Calu3 (cell line): ENCODE results near the gene SHLD1. TPM values are rescaled to one million over a fixed set of nuclear protein-coding genes. Genes with fewer than 3 reads are reported as not detected.

ENCODE experiments used
- BruUV-seq: library from RNA; stranded (reverse); fragments of 400-500 nt; replicated peaks from 2 replicates; lab custom pipeline; 2021; lab: Mats Ljungman, UMichigan
- CTCF ChIA-PET: fragments of 300-600 bp; sonication (Branson Sonifier 250); formaldehyde crosslinking; loops from one replicate; lab custom pipeline; 2022; ENCODE audit warnings: antibody characterized with exemption; lab: Charles Lee
- DNase-seq: peaks from one replicate; pipeline ENCODE4 v3.0.0; 2022
- H3K27ac Mint-ChIP-seq: one replicate; pipeline ENCODE4 v1.8.0; 2022; ENCODE audit warnings: mixed read lengths; ENCODE audit not compliant: unreplicated experiment
- H3K27me3 Mint-ChIP-seq: one replicate; pipeline ENCODE4 v1.8.0; 2022; ENCODE audit warnings: mixed read lengths; ENCODE audit not compliant: unreplicated experiment
- H3K36me3 Mint-ChIP-seq: one replicate; pipeline ENCODE4 v1.8.0; 2022; ENCODE audit warnings: mild to moderate bottlenecking, moderate library complexity, mixed read lengths; ENCODE audit not compliant: insufficient read depth, unreplicated experiment
- H3K4me1 Mint-ChIP-seq: one replicate; pipeline ENCODE4 v1.8.0; 2022; ENCODE audit warnings: mild to moderate bottlenecking, low read depth, mixed read lengths; ENCODE audit not compliant: unreplicated experiment
- H3K4me3 Mint-ChIP-seq: one replicate; pipeline ENCODE4 v1.8.0; 2022; ENCODE audit warnings: mild to moderate bottlenecking, low read depth, moderate library complexity, mixed read lengths; ENCODE audit not compliant: unreplicated experiment
- H3K9me3 Mint-ChIP-seq: one replicate; pipeline ENCODE4 v1.8.0; 2022; ENCODE audit warnings: low read depth, mixed read lengths; ENCODE audit not compliant: unreplicated experiment
- intact Hi-C: fragments of 100-400 bp; cut with micrococcal nuclease; formaldehyde crosslinking; loops from one replicate; pipeline ENCODE4 v1.10.0; 2022; ENCODE audit not compliant: unreplicated experiment
- total RNA-seq: library from RNA; stranded (reverse); gene quantifications from 2 replicates; pipeline ENCODE4 v1.2.3, GENCODE V29; 2022
- TF ChIP-seq, protein P1 (sequence below): fragments of 200-600 bp; IDR thresholded peaks from one replicate; pipeline ENCODE4 v1.8.0; 2022; ENCODE audit warnings: antibody characterized with exemption; ENCODE audit not compliant: unreplicated experiment

Gene SHLD1
- total RNA-seq, 1 experiment from 2014 or later = 1.3 TPM

DNA sequence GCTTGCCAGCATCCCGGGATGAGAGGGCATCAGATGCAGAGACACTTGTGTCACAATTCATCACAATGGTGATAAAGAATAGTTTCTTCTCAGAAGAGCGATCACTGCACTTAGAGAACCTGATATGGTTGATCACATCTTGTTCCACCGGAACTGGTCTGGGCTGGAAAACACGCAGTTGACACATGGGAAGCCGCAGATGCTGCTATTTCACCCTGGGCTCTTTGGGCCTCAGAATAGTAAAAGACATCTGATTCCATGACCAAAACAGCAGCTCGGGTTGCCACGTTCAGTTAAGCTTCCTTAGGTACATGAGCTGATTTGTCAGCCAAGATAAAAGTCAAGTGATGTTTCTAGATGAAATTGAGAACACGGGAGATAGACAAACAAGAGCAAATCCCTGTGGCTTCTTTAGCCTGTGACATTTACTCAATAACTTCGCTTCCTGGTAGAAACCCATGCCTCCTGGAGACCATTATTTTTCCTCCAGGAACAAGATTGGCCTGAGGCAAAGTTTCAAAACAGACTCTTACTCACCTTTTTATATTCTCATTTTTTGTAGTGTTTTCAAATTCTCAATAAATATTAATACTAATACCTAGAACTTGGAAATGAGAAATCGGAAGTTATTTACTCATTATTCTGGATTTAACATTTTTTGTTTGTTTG, 140.7 kb downstream of the SHLD1 start:
- CTCF ChIA-PET = no interaction called here
- TF ChIP-seq, protein P1, sequence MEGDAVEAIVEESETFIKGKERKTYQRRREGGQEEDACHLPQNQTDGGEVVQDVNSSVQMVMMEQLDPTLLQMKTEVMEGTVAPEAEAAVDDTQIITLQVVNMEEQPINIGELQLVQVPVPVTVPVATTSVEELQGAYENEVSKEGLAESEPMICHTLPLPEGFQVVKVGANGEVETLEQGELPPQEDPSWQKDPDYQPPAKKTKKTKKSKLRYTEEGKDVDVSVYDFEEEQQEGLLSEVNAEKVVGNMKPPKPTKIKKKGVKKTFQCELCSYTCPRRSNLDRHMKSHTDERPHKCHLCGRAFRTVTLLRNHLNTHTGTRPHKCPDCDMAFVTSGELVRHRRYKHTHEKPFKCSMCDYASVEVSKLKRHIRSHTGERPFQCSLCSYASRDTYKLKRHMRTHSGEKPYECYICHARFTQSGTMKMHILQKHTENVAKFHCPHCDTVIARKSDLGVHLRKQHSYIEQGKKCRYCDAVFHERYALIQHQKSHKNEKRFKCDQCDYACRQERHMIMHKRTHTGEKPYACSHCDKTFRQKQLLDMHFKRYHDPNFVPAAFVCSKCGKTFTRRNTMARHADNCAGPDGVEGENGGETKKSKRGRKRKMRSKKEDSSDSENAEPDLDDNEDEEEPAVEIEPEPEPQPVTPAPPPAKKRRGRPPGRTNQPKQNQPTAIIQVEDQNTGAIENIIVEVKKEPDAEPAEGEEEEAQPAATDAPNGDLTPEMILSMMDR = no peak
- Mint-ChIP-seq H3K4me3 (no peak overlapping the region), H3K27ac (no peak overlapping the region), H3K36me3 (no peaks in the 10 kb centered on the region), H3K27me3 (peaks cover 44% of the 10 kb centered on the region), H3K4me1 (no peaks in the 10 kb centered on the region), H3K9me3 (no peaks in the 10 kb centered on the region)
- DNase-seq = no peak
- no TSS peak for BruUV-seq
- intact Hi-C loops = no loop called here

DNA sequence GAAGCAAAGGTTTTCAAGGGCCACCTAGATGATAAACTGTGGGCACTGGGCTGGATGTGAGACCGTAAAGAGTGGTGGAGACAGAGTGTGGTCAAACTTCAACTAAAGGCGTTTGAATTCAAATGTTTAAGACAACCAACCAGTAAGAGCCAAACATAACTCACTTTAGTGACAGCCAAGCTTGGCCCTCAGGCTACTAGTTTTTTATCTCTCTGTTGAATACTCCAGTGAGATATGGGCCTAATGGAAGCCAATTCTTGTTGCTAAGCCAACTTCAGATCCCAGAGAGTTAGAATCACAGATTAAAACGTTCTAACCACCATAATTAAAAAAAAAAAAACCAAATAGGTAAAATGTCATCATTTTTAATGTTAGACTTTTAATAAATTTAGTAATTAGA, 142.9 kb downstream of the SHLD1 start:
- H3K27ac Mint-ChIP-seq = no peak overlapping the region
- no TSS peak for BruUV-seq
- H3K4me1 Mint-ChIP-seq = no peaks in the 10 kb centered on the region
- TF ChIP-seq, protein P1 = no peak
- CTCF ChIA-PET = no interaction called here
- H3K27me3 Mint-ChIP-seq = peaks cover 59% of the 10 kb centered on the region
- H3K4me3 Mint-ChIP-seq = no peak overlapping the region
- no peak for DNase-seq
- H3K36me3 Mint-ChIP-seq = no peaks in the 10 kb centered on the region
- intact Hi-C loops = no loop called here
- H3K9me3 Mint-ChIP-seq = peaks cover 3% of the 10 kb centered on the region

DNA sequence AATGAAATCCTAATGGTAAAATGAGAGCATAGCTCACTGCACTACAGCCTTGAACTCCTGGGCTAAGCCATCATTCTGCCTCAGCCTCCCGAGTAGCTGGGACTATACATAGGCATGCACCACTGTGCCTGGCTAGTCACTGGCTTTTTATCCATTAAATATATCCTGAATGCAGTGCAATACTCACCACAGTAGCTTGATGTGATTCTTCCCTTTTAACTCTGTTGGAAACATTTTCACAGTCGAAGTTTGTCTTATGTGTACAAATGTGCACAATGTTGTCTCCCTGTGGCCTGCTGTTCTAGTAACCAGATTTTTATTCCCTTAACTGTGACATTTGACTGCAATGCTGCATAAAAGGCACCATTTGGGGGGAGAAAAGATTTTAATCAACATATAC, 143.4 kb downstream of the SHLD1 start:
- no peak for DNase-seq
- H3K27ac Mint-ChIP-seq = no peak overlapping the region
- no TSS peak for BruUV-seq
- peaks cover 58% of the 10 kb centered on the region for H3K27me3 Mint-ChIP-seq
- CTCF ChIA-PET = no interaction called here
- no peaks in the 10 kb centered on the region for H3K4me1 Mint-ChIP-seq
- intact Hi-C loops = no loop called here
- H3K9me3 Mint-ChIP-seq = peaks cover 3% of the 10 kb centered on the region
- no peak overlapping the region for H3K4me3 Mint-ChIP-seq
- TF ChIP-seq, protein P1 = no peak
- H3K36me3 Mint-ChIP-seq = no peaks in the 10 kb centered on the region

DNA sequence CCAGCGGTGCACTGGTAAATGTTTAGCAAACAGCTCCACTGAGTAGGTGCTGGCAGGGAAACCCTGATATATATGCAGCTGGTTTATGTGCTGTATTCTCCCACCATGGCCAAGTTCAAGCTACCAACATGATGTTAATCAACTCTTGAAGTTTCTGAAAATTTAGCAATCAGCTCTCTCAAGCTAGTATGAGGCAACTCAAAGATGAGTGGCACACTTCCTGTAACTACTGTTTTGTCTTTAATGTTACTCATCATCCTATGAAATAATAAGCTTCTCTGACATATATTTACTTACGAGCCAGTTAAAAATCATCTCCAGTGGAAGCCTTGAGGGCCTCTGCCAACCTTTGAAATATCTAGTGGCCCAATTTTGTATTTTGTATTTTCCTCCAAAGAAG, 145.4 kb downstream of the SHLD1 start:
- no peak overlapping the region for H3K27ac Mint-ChIP-seq
- H3K36me3 Mint-ChIP-seq = no peaks in the 10 kb centered on the region
- DNase-seq = no peak
- no peaks in the 10 kb centered on the region for H3K4me1 Mint-ChIP-seq
- intact Hi-C loops = no loop called here
- no TSS peak for BruUV-seq
- H3K9me3 Mint-ChIP-seq = peaks cover 3% of the 10 kb centered on the region
- CTCF ChIA-PET = no interaction called here
- no peak overlapping the region for H3K4me3 Mint-ChIP-seq
- peaks cover 46% of the 10 kb centered on the region for H3K27me3 Mint-ChIP-seq
- TF ChIP-seq, protein P1 = no peak
